ENCODE results near the gene INKA1.

The INKA1 gene

GRCh38 chr3:49787182-49787464, 15.9 kb upstream of the INKA1 start:
- DNase-seq: no peak

DNA sequence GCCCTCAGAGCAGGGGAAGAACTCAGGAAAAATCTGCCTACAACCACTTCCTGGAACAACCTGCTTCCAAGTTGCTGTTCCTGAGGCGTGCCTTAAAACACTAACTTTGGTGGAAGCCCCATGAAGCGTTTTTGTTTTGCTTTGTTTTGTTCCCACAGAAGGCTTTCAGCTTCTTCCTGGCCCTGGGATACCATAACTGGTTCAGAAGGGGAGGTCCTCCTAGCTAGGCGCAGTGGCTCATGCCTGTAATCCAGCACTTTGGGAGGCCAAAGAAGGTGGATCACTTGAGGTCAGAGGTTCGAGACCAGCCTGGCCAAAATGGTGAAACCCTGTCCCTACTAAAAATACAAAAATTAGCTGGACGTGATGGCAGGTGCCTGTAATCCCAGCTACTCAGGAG, 15.5 kb upstream of the INKA1 start:
- no peak for DNase-seq

- no peak for DNase-seq
Observed at GRCh38 chr3:49788056-49788455, 15.0 kb upstream of the INKA1 start.

- DNase-seq: no peak
Observed at GRCh38 chr3:49790626-49791411, 12.2 kb upstream of the INKA1 start.

DNA sequence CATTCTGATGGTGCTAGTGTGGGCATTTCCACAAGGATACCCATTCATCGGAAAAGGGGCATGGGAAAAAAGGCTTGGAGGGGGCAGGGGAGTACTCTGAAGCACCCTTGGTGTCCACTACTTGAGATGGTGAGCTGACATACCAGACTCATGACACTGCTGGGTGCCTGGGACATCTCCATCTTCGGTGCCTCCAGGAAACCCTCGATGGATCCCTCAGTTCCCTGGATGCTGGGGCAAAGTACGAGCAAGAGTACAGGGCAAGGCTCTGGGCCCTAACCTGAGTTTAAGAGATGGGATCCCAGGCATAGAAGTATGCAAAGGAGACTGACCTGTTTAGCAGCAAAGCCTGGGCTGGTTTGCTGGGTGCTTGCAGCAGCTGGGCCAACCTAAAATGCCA, 11.5 kb upstream of the INKA1 start:
- DNase-seq: no peak

DNA sequence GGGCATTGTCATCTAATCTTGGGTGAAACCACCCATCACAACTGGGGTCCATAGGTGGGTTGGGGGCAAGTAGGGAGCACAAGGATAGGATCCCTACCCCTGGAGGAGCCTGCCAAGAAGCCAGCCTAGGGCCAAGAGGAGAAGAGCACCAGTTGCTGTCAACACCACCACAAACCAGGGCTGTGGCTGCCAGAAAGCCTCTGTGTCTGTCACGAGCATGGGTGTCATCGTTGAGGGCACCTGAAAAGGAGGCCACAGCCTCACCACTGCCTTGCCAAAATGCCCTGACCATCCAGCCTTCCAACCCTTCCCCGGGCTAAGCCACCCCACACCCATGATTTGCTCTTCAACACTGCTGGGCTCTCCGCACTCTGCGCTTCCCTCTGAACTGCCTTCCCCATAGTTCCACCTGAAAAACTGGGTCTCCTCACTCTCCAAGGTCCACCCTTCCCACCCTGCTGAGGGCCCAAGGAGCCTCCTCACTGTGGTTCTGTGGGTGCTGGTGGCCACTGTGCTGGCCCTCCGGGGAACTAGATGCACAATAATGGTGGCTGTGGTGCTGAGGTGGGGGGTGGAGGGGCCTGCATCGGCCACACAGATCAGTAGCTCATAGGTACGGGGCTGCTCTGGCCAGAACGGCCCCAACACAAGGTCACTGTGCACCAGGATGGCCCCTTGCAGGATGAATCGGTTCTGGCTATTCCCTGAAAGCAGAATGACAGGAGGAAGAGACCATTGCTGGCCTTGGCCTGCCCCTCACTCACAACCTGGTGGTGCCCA, 10.5 kb upstream of the INKA1 start:
- no peak for DNase-seq

- no peak for DNase-seq
Observed at GRCh38 chr3:49793486-49794085, 9.5 kb upstream of the INKA1 start.

DNA sequence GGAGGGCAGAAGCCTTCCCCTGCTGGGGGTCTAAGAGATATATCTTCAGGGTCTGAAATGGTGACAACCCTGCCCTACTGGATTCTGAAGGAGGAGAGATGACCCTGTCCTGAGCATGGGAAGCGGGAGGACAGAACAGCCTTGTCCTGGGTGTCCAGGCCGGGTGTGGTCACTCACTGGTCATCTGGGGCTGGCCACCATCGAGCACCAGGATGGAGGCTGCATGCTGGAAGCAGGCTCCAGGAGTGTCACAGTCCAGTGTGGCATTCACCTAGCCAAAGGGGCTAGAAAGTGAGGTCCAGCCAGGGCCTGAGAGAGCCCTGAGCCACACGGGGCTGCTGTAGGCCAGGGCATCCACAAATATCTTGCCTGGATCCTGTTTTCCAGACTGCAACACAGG, 8.6 kb upstream of the INKA1 start:
- no peak for DNase-seq

DNA sequence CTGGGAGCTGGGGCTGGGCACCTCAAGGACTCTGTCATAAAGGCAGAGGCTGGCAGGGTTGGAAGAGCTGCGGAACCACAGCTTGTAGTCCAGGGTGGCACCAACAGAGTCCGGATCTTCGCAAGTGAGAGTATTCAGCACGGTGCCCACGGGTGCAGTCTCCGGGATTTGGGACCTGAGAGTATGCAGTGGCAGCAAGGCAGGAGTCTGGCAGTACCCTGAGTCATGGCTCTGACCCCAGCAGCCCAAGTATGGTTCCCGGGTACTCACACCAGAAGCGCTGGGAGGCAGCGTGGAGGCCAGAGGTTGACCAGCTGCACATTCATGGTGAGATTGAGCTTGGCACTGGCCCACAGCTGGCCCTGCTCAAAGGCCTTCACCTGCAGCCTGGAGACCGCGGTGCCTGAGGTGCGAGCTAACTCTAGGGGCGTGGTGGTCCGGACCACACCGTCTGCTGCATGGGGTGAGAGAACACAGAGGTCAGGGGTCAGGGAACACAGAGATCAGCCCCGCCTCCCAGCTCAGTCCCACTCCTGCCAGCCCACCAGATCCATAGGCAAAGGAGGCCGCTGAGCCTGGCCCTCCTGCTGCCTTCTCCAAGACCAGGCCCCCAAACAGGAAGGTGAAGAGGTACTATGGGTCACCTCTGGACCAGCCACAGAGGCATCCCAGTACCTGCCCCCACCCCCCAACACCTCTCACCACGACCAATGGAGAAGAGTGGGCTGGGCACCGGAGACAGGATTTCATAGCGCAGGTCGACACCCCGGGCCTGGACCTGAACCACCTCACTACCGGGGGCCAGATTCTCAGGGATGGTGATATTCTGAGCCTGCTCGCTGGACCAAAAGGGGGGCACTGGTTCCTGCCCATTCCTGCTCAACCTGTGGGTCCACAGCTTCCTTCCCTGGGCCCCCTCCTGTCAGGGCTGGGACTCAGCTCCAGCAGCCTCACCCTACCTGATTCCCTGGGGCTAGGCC, 7.8 kb upstream of the INKA1 start:
- no peak for DNase-seq

DNA sequence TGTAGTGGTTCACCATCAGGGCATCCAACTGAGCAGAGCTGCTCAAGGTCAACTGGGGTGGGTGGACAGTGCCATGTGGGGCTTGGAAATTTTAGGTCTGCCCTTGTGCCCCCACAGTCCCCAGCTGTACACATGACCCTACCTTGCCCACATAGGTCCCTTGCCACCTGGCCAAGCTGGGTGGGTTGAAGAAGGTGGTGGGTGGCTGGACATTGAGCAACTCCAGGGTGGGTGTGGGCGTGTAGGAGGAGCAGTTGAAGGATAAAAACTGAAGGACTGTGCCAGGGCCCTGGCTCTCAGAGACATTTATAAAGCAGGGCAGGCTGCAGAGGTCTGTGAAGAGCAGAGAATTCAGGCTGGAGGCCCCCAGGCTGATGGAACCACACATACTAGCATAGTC, 4.0 kb upstream of the INKA1 start:
- no peak for DNase-seq

GRCh38 chr3:49799761-49800160, 3.3 kb upstream of the INKA1 start, which contains the start of gene CDHR4:
TSS of gene CDHR4 (minus strand) at chr3:49799873. CDS start at chr3:49799812, 61 bp downstream.
- DNase-seq: no peak

DNA sequence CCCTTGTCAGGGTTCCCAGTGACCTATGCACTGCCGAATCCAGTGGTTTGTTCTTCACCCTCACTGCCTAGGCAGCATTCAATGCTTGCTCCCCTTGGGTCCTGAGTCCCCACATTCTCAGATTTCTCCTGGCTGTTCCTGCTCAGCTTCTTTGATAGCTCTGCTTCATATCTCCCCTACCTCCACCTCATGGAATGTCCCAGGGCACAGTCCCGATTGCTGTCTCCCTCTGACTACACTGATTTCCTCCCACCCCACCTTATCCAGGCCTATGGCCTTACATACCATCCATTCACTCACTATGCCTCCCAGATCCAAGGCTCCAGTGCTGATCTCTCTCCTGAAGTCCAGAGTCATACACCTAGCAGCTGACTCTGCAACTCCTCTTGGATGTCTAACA, 1.9 kb upstream of the INKA1 start:
- DNase-seq: no peak

DNA sequence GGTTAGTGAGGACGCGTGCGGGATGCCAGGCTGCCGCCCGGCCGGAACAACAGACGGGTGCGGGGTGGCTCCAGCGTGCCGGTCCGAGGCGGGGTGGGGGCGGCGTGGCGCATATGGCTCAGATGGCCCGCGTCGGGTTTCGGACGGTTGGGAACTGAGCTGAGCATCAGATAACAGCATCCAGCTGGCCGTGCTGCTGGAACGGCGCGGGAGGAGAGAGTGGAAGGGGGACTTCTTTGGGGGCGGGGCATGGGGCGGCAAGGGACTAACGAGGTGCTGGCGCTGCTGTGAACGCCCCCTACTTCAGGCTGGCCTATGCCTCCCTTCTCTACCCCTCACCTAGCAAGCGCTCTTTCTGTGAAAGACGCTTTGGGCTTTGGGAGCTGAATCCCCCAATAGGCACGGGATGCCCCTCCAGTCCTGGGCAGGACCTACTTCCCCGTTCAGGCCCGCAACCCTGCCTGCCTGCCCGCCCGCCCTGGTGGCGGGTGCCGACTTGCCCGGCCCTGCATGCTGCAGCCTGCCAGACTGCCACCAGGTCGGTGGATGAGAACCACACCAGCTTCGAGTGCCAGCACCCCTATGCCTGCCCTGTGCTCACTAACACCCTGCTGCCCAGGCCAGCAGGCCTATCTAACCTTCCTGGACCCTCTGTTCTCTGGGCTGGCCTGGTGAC, 542 bp downstream of the INKA1 start:
- DNase-seq: peak; percentile 56

DNA sequence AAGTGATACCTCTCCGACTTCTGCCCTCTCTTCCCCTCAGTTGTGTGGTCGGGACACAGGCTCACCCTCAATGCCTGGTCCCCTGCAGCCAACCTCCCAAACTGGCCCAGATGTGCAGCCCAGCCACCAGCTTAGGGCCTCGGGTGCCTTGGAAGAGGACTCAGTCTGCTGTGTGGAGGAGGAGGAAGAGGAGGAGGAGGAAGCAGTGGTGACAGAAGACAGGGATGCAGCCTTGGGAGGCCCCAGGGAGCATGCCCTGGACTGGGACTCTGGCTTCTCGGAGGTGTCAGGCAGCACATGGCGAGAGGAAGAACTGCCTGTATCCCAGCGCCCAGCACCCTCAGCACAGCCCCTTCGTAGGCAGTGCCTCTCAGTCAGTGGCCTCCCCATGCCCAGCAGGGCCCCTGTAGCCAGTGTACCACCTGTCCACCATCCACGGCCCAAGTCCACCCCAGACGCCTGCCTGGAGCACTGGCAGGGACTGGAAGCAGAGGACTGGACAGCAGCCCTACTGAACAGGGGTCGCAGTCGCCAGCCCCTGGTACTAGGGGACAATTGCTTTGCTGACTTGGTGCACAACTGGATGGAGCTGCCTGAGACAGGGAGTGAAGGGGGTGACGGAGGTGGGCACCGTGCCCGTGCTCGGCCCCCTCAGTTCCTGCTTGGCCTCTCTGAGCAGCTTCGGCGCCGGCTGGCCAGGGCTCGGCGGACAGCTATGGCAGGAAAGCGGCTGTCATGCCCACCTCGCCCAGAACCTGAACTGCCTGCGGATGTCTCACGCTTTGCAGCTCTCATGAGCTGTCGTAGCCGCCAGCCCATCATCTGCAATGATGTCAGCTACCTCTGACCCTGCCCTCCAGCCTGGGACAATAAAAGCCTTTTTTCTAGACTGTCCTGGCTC, 1.3 kb downstream of the INKA1 start:
- no peak for DNase-seq

DNA sequence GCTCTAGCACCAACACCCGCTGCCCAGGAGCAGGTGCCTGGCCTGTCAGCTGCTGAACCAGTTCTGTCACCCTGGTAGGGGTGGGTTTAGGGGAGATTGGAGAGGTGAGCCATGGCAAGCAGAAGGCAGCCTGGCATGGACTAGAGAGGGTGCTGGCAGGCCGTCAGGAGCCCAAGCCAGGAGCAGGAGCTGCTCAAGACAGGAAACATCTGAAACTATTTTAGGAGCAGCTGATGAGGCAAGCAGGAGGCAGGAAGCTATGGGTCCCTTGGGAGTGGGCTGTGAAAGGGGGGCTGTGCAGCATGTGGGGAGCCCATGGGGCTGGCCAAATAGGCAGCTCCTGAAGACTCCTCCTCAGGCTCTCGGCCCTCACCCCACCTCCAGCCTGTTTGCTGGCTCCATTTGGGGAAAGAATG, 2.3 kb downstream of the INKA1 start:
- no peak for DNase-seq

DNA sequence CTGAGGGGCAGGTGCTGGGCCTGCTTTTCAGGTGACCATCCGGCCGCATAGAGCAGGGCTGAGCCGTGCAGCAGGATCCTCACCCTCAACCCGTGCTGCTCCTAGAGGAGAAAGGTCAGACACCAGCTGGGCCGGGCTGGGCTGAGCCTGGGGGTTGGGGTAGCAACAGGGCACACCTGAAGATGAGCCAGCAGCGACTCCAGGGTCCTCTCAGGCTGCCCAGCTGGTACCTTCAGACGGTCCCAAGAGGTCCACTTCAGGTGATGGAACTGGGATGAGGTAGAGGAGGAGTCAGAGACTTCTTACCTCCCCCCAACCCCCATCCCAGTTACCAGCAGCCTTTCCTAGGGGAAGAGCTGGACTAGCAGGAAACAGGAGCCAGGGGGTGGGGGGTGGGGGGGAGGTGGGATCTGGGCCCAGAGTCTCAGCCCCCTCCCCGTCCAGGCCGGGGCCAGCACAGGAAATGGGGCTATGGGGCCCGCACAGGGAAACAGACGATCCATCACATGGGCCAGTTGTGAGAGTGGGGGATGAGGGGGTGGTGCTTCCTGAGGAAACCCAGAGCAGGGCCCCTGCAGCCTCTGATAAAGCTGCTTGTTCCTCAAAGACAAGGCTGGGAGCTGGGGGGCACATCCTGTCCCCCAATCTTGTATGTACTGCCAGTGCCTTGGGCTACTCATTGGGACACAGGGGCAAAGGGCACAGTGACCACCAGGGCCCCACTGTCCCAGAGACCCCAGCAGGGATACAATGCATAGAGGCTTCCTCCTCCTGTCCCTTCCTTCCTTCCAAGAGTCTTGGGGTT, 3.0 kb downstream of the INKA1 start:
- no peak for DNase-seq

- DNase-seq: no peak
Observed at GRCh38 chr3:49806850-49807249, 3.8 kb downstream of the INKA1 start.

DNA sequence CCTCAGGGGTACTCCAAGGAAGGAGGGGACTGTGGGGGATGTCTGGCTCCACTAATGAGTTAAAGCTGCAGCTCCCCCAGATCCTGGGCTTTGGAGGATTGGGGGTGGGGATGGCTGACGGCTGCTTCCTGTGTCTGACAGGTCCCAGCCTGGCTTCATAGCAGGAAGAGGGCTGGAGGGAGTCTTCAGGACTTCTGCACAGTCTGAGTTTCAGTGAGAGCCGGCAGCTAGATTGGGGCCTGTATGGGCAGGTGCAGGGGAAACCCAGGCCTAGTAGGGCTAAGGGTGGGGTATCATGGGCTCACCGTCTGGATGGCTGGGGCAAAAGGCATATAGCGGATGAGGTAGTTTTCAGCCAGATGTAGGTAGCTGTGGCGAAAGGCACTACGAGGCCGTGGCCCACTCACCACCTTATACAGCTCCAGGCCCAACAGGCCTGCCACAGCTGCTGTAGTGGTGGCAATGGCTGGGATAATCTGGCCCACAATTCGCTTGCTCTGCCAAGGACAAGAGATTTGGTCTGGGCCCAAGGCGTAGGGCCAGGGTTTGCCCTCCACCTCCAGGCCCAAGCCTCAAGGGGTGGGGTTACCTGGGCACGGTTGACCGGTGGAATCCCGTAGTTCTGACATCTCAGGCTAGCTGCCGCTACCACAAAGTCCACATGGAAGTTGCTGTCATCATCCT, 4.5 kb downstream of the INKA1 start:
- no peak for DNase-seq

DNA sequence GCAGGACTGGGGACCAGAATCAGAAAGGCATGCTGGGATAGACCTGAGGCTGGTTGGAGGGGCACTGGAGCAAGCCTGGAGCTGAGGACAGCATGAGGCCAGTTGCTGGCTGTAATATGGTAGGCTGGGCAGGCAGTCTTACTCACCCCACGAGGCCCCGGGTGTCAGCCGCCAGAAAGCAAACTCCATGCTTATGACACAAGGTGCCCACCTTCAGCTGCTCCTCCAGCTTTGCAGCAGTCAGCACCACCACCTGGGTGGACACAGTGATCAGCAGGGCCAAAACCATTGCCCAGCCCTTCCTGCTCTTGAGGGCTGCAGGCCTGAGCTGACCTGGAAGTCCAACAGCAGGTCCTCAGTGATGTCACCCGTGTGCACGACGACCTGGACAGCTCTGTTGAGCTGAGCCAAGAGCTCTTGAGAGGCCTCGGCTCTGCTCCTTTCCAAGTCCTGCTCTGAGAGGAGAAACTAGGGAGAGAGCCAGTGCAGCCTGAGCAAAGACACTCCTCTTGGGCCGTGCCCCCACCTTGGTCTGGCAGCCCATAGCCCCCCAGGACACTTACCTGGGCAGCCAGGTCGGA, 9.9 kb downstream of the INKA1 start:
- no peak for DNase-seq

Measured in NCI-H1105 treated with DMSO at 0.1 percent for 48 hours (cell line).